IMR-90 (cell line): ENCODE data around the gene ANKRD40.

Experiments used
- BHLHE40 ChIP-seq: fragments of 150-350 bp; IDR thresholded peaks from 2 replicates; pipeline ENCODE4 v1.6.1; 2016; ENCODE audit warnings: mild to moderate bottlenecking, low read depth, low read length
- CEBPB ChIP-seq: IDR thresholded peaks from 2 replicates; pipeline ENCODE4 v1.6.1; 2012; ENCODE audit warnings: low read depth, low read length, improper control_type of control experiment
- CHD1 ChIP-seq: IDR thresholded peaks from 2 replicates; pipeline ENCODE4 v1.6.1; 2012; ENCODE audit warnings: low read depth, low read length, improper control_type of control experiment
- POLR2A ChIP-seq: IDR thresholded peaks from 2 replicates; pipeline ENCODE4 v1.6.1; 2012; ENCODE audit warnings: mild to moderate bottlenecking, low read depth, low read length
- RAD21 ChIP-seq: IDR thresholded peaks from 2 replicates; pipeline ENCODE4 v1.6.1; 2012; ENCODE audit warnings: low read length, improper control_type of control experiment
- SMC3 ChIP-seq: fragments of 150-350 bp; IDR thresholded peaks from 2 replicates; pipeline ENCODE4 v1.6.1; 2016; ENCODE audit warnings: low read depth, mild to moderate bottlenecking, antibody characterized with exemption, low read length, moderate library complexity
- TF ChIP-seq, protein P1 (sequence below): conservative IDR thresholded peaks from 2 replicates; pipeline ENCODE4 v1.5.1; 2012; ENCODE audit warnings: mild to moderate bottlenecking, low read depth, low read length, improper control_type of control experiment

DNA sequence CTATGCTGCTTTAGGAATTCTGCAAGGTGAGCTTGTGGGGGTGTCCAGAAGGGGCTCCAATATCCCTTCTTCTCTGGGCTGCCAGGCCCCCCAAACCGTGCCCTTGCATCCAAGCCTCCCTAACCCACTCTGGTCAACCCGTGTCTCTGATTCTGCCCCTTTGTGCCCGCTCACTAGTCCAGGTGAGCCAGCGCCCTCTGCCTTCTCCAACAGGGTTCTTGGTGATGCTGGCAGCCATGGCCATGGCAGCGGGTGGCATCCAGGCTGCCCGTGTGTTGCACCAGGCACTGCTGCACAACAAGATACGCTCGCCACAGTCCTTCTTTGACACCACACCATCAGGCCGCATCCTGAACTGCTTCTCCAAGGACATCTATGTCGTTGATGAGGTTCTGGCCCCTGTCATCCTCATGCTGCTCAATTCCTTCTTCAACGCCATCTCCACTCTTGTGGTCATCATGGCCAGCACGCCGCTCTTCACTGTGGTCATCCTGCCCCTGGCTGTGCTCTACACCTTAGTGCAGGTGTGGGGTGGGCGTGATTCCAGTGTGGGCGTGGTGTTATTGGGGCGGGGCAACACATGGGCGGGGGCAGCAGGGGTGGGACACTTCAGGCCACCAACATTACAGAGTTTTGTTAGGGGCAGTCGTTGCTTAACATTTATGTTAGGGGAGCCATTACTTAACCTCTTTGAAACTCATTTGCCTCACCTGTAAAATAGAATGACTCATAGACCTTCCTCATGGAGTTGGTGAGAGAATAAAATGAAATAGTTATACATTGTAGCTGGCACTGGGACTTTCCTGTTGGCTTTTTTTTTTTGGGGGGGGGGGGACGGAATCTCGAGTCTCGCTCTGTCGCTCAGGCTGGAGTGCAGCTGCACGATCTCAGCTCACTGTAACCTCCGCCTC is 31.4 kb downstream of the ANKRD40 start:
- TF ChIP-seq CEBPB (no peak), SMC3 (no peak), RAD21 (no peak), POLR2A (no peak), CHD1 (no peak), BHLHE40 (no peak)
- TF ChIP-seq, protein P1, sequence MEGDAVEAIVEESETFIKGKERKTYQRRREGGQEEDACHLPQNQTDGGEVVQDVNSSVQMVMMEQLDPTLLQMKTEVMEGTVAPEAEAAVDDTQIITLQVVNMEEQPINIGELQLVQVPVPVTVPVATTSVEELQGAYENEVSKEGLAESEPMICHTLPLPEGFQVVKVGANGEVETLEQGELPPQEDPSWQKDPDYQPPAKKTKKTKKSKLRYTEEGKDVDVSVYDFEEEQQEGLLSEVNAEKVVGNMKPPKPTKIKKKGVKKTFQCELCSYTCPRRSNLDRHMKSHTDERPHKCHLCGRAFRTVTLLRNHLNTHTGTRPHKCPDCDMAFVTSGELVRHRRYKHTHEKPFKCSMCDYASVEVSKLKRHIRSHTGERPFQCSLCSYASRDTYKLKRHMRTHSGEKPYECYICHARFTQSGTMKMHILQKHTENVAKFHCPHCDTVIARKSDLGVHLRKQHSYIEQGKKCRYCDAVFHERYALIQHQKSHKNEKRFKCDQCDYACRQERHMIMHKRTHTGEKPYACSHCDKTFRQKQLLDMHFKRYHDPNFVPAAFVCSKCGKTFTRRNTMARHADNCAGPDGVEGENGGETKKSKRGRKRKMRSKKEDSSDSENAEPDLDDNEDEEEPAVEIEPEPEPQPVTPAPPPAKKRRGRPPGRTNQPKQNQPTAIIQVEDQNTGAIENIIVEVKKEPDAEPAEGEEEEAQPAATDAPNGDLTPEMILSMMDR = no peak
